ENCODE data around the gene AIG1. TPM values are rescaled to one million over a fixed set of nuclear protein-coding genes. Genes with fewer than 3 reads are reported as not detected.

The AIG1 gene
- polyA plus RNA-seq, 1 donor from 2014 or later = 23.2 TPM

GRCh38 chr6:143164565-143165105 is 103.9 kb downstream of the AIG1 start:
- TF ChIP-seq EZH2 (IDR thresholded peaks at IDR 0.05; ENCODE audit: borderline replicate concordance, insufficient read depth, low read length, poor library complexity, severe bottlenecking) = no peak
- TF ChIP-seq TAF1 (IDR thresholded peaks at IDR 0.05; ENCODE audit: low read depth) = no peak
- no peak for TF ChIP-seq MXI1 (conservative IDR thresholded peaks at IDR 0.05; ENCODE audit: poor library complexity, severe bottlenecking)
- TF ChIP-seq REST (IDR thresholded peaks at IDR 0.05; ENCODE audit: borderline replicate concordance) = no peak
- no peak for TF ChIP-seq SMC3 (conservative IDR thresholded peaks at IDR 0.05; ENCODE audit: poor library complexity)
- TF ChIP-seq CTCF (IDR thresholded peaks at IDR 0.05; ENCODE audit: poor library complexity, severe bottlenecking) = no peak
- H4K20me1 ChIP-seq (ENCODE audit: insufficient read depth) = no peaks in the 10 kb centered on the region
- H2AFZ ChIP-seq (ENCODE audit: low read depth, low read length) = no peak overlapping the region
- no peaks in the 10 kb centered on the region for H3K9me3 ChIP-seq (ENCODE audit: low read length)
- no peaks in the 10 kb centered on the region for H3K9me2 ChIP-seq (ENCODE audit: insufficient read depth, low read length)
- H3F3A ChIP-seq (ENCODE audit: insufficient read depth, low read length, poor library complexity, severe bottlenecking) = no peaks in the 10 kb centered on the region
- no peak overlapping the region for H3K4me3 ChIP-seq (ENCODE audit: low read length)
- H3K27me3 ChIP-seq (ENCODE audit: insufficient read depth, low read depth, low read length) = no peaks in the 10 kb centered on the region
- no peaks in the 10 kb centered on the region for H3K36me3 ChIP-seq (ENCODE audit: insufficient read depth, low read length)
- no peaks in the 10 kb centered on the region for H3K79me2 ChIP-seq (replicated peaks; ENCODE audit: insufficient read depth, low read length)
- no peak overlapping the region for H3K27ac ChIP-seq (ENCODE audit: low read length)
- H3K4me2 ChIP-seq (ENCODE audit: low read length) = no peak overlapping the region
- no peak overlapping the region for H3K9ac ChIP-seq (ENCODE audit: low read length)

- no peaks in the 10 kb centered on the region for H3K27me3 ChIP-seq (ENCODE audit: insufficient read depth, low read depth, low read length)
- TF ChIP-seq MXI1 (conservative IDR thresholded peaks at IDR 0.05; ENCODE audit: poor library complexity, severe bottlenecking) (no peak), RAD21 (conservative IDR thresholded peaks at IDR 0.05) (no peak), CTCF (IDR thresholded peaks at IDR 0.05; ENCODE audit: poor library complexity, severe bottlenecking) (no peak), TAF1 (IDR thresholded peaks at IDR 0.05; ENCODE audit: low read depth) (no peak), POLR2AphosphoS5 (IDR thresholded peaks at IDR 0.05) (no peak), SMC3 (conservative IDR thresholded peaks at IDR 0.05; ENCODE audit: poor library complexity) (no peak), EP300 (conservative IDR thresholded peaks at IDR 0.05; ENCODE audit: poor library complexity, severe bottlenecking) (no peak), EZH2 (IDR thresholded peaks at IDR 0.05; ENCODE audit: borderline replicate concordance, insufficient read depth, low read length, poor library complexity, severe bottlenecking) (no peak), REST (IDR thresholded peaks at IDR 0.05; ENCODE audit: borderline replicate concordance) (no peak)
- H3F3A ChIP-seq (ENCODE audit: insufficient read depth, low read length, poor library complexity, severe bottlenecking) = no peaks in the 10 kb centered on the region
- H3K9me2 ChIP-seq (ENCODE audit: insufficient read depth, low read length) = no peaks in the 10 kb centered on the region
- no peak overlapping the region for H3K9ac ChIP-seq (ENCODE audit: low read length)
- no peaks in the 10 kb centered on the region for H3K9me3 ChIP-seq (ENCODE audit: low read length)
- no peaks in the 10 kb centered on the region for H3K79me2 ChIP-seq (replicated peaks; ENCODE audit: insufficient read depth, low read length)
- H3K4me3 ChIP-seq (ENCODE audit: low read length) = no peak overlapping the region
- no peak overlapping the region for H3K27ac ChIP-seq (ENCODE audit: low read length)
- H2AFZ ChIP-seq (ENCODE audit: low read depth, low read length) = no peak overlapping the region
- no peak overlapping the region for H3K4me2 ChIP-seq (ENCODE audit: low read length)
- H3K36me3 ChIP-seq (ENCODE audit: insufficient read depth, low read length) = no peaks in the 10 kb centered on the region
- H4K20me1 ChIP-seq (ENCODE audit: insufficient read depth) = no peaks in the 10 kb centered on the region
Observed at GRCh38 chr6:143165315-143165855, 104.7 kb downstream of the AIG1 start.
